CD4-positive, alpha-beta T cell treated with Interleukin-6 at 100 ng/mL for 8 hours (primary cell): Measurements from ENCODE around the gene TMEM221.

Experiments used
- DNase-seq: peaks from one replicate; pipeline ENCODE4 v3.0.0-alpha.2; 2020; ENCODE audit warnings: mixed read lengths, low spot score

The TMEM221 gene

GRCh38 chr19:17473041-17473440, 24.6 kb upstream of the TMEM221 start:
- peak; percentile 15 for DNase-seq

- DNase-seq = no peak
These were observed 23.1 kb upstream of the TMEM221 start for GRCh38 chr19:17471410-17472125.

GRCh38 chr19:17470068-17470841, 21.8 kb upstream of the TMEM221 start, which contains the start of gene SLC27A1:
Gene SLC27A1 (plus strand): TSS chr19:17470524. CDS start chr19:17470541, 17 bp downstream.
- DNase-seq = peak; percentile 91

GRCh38 chr19:17469481-17470067, 21.1 kb upstream of the TMEM221 start:
- peak; percentile 96 for DNase-seq

- no peak for DNase-seq
These were observed 20.6 kb upstream of the TMEM221 start for GRCh38 chr19:17469092-17469480.

GRCh38 chr19:17468302-17469091, 20.0 kb upstream of the TMEM221 start:
- DNase-seq = no peak

GRCh38 chr19:17467471-17468301, 19.2 kb upstream of the TMEM221 start:
- DNase-seq = no peak

- no peak for DNase-seq
These were observed 18.0 kb upstream of the TMEM221 start for GRCh38 chr19:17466487-17466850.

- no peak for DNase-seq
These were observed 12.1 kb upstream of the TMEM221 start, which contains the start of gene NXNL1 for GRCh38 chr19:17460372-17461230. Gene NXNL1 (minus strand): TSS chr19:17460926. CDS start chr19:17460869, 57 bp downstream.

- DNase-seq = no peak
These were observed 10.5 kb upstream of the TMEM221 start for GRCh38 chr19:17458970-17459369.

- no peak for DNase-seq
These were observed 9.1 kb upstream of the TMEM221 start for GRCh38 chr19:17457616-17458015.

GRCh38 chr19:17456127-17456526, 7.7 kb upstream of the TMEM221 start:
- DNase-seq = no peak

- DNase-seq = no peak
These were observed 7.0 kb upstream of the TMEM221 start for GRCh38 chr19:17455308-17456123.

GRCh38 chr19:17454576-17455071, 6.2 kb upstream of the TMEM221 start:
- no peak for DNase-seq

GRCh38 chr19:17451820-17452219, 3.4 kb upstream of the TMEM221 start:
- no peak for DNase-seq

- DNase-seq = peak; percentile 14
These were observed 2.0 kb upstream of the TMEM221 start for GRCh38 chr19:17450264-17451075.

- no peak for DNase-seq
These were observed 751 bp downstream of the TMEM221 start for GRCh38 chr19:17447704-17448130.

GRCh38 chr19:17445526-17446165, 2.8 kb downstream of the TMEM221 start:
- no peak for DNase-seq
